Fibroblast of the aortic adventitia (primary cell): ENCODE results near the gene SLC7A4. TPM values are rescaled to one million over a fixed set of nuclear protein-coding genes. Genes with fewer than 3 reads are reported as not detected.

ENCODE experiments used
- DNase-seq: peaks from one replicate; pipeline ENCODE4 v3.0.0-alpha.2; 2010; ENCODE audit warnings: low read depth
- H3K4me3 ChIP-seq: 2 replicates; pipeline ENCODE4 v1.5.1; 2011; ENCODE audit warnings: low read depth, mild to moderate bottlenecking, control low read depth, low read length, moderate library complexity
- CTCF ChIP-seq: IDR thresholded peaks from 2 replicates; pipeline ENCODE4 v1.5.1; 2011; ENCODE audit warnings: mild to moderate bottlenecking, low read length, control low read depth, inconsistent platforms; ENCODE audit not compliant: insufficient read depth
- total RNA-seq: library from RNA; depleted of rRNA; stranded (reverse); fragments of >200 nt; gene quantifications from 2 replicates; pipeline ENCODE4 v1.2.3, GENCODE V29; 2012; ENCODE audit warnings: low replicate concordance

The SLC7A4 gene
- total RNA-seq, 1 donor = 0.09 TPM

GRCh38 chr22:21032868-21033688 is 717 bp upstream of the SLC7A4 start:
- no peak overlapping the region for H3K4me3 ChIP-seq
- no peak for DNase-seq
- TF ChIP-seq CTCF = no peak

- DNase-seq = no peak
- H3K4me3 ChIP-seq = no peak overlapping the region
- TF ChIP-seq CTCF = no peak
These were observed 770 bp downstream of the SLC7A4 start for GRCh38 chr22:21031545-21032036.

GRCh38 chr22:21030621-21031544 is 1.5 kb downstream of the SLC7A4 start:
- H3K4me3 ChIP-seq = no peak overlapping the region
- no peak for TF ChIP-seq CTCF
- DNase-seq = no peak

GRCh38 chr22:21030032-21030431 is 2.3 kb downstream of the SLC7A4 start:
- TF ChIP-seq CTCF = no peak
- H3K4me3 ChIP-seq = no peak overlapping the region
- DNase-seq = no peak

- DNase-seq = no peak
- no peak for TF ChIP-seq CTCF
These were observed 2.8 kb downstream of the SLC7A4 start for GRCh38 chr22:21029486-21030025.

GRCh38 chr22:21028277-21029251 is 3.8 kb downstream of the SLC7A4 start:
- no peak for DNase-seq
- no peak for TF ChIP-seq CTCF
- H3K4me3 ChIP-seq = no peak overlapping the region

More at GRCh38 chr22:21029486-21030025, 2.8 kb downstream of the SLC7A4 start:
- H3K4me3 ChIP-seq = no peak overlapping the region
